HG02938 (cell line): Measurements from ENCODE around the gene NAT14.

Experiments used
- ATAC-seq: cut with Tn5 transposase; IDR thresholded peaks from one replicate; pipeline ENCODE4 v1.9.1; 2021; ENCODE audit warnings: mild to moderate bottlenecking, moderate library complexity; ENCODE audit not compliant: unreplicated experiment

Gene NAT14

GRCh38 chr19:55453511-55454260 lies 31.3 kb upstream of the NAT14 start:
- no peak for ATAC-seq

GRCh38 chr19:55454787-55455243 lies 30.2 kb upstream of the NAT14 start:
- no peak for ATAC-seq

GRCh38 chr19:55455576-55456235 lies 29.3 kb upstream of the NAT14 start:
- ATAC-seq = no peak

- no peak for ATAC-seq
These were observed 28.6 kb upstream of the NAT14 start for GRCh38 chr19:55456347-55456746.

GRCh38 chr19:55457683-55458457 lies 27.1 kb upstream of the NAT14 start:
- ATAC-seq = no peak

- ATAC-seq = no peak
These were observed 25.4 kb upstream of the NAT14 start for GRCh38 chr19:55459551-55459949.

GRCh38 chr19:55459950-55460657 lies 24.9 kb upstream of the NAT14 start:
- ATAC-seq = no peak

GRCh38 chr19:55460670-55461258 lies 24.2 kb upstream of the NAT14 start:
- ATAC-seq = no peak

GRCh38 chr19:55461259-55461973 lies 23.6 kb upstream of the NAT14 start, which contains the start of gene ISOC2:
TSS of gene ISOC2 (minus strand) at chr19:55461642. CDS start at chr19:55456486, 5,156 bp downstream.
- peak; percentile 95 for ATAC-seq

GRCh38 chr19:55461974-55462626 lies 22.9 kb upstream of the NAT14 start:
- ATAC-seq = no peak

GRCh38 chr19:55462722-55463121 lies 22.3 kb upstream of the NAT14 start:
- no peak for ATAC-seq

GRCh38 chr19:55463583-55464031 lies 21.4 kb upstream of the NAT14 start:
- ATAC-seq = no peak

- no peak for ATAC-seq
These were observed 20.8 kb upstream of the NAT14 start for GRCh38 chr19:55464039-55464661.

- ATAC-seq = no peak
These were observed 20.3 kb upstream of the NAT14 start, which contains the start of gene C19orf85 for GRCh38 chr19:55464662-55465054. TSS of gene C19orf85 (minus strand) at chr19:55464751. CDS start at chr19:55464554, 197 bp downstream.

GRCh38 chr19:55465460-55466240 lies 19.3 kb upstream of the NAT14 start:
- no peak for ATAC-seq

GRCh38 chr19:55466241-55466614 lies 18.8 kb upstream of the NAT14 start:
- ATAC-seq = no peak

- ATAC-seq = no peak
These were observed 17.5 kb upstream of the NAT14 start for GRCh38 chr19:55467236-55468053.
